Adrenal gland (tissue), 12 donors: ENCODE measurements around the gene PRELID2. TPM values are rescaled to one million over a fixed set of nuclear protein-coding genes. Genes with fewer than 3 reads are reported as not detected.

Experiments used
- DNase-seq, 7 donors: peaks; one replicate each; pipeline ENCODE4 v3.0.0-alpha.2; 2019 to 2020
- H3K27ac ChIP-seq, 5 donors: fragments of 200-600 bp; sonication (generic) in 4 of 5; 1 replicate in 3 of 5; 2 replicates in 2 of 5; pipeline versions ENCODE4 v1.5.1 to v1.8.0; 2016 to 2020; ENCODE audit warnings: mild to moderate bottlenecking in 1 of 5
- H3K27me3 ChIP-seq: fragments of 200-600 bp; 2 replicates; pipeline ENCODE4 v1.8.0; 2021
- H3K36me3 ChIP-seq, 2 donors: fragments of 200-600 bp; replicated peaks in 1 of 2; 1 replicate in 1 of 2; 2 replicates in 1 of 2; pipeline versions ENCODE4 v1.5.1 to v1.8.0; 2018 to 2022
- H3K4me1 ChIP-seq, 2 donors: fragments of 200-600 bp; replicated peaks in 1 of 2; 1 replicate in 1 of 2; 2 replicates in 1 of 2; pipeline versions ENCODE4 v1.5.1 to v1.8.0; 2018 to 2021
- H3K4me3 ChIP-seq, 4 donors: fragments of 200-600 bp; sonication (generic) in 3 of 4; one replicate each; pipeline ENCODE4 v1.5.1; 2016 to 2018
- H3K9me3 ChIP-seq, 3 donors: fragments of 200-600 bp; sonication (generic) in 1 of 3; replicated peaks in 1 of 3; 1 replicate in 2 of 3; 2 replicates in 1 of 3; pipeline versions ENCODE4 v1.5.1 to v1.8.0; 2016 to 2021
- POLR2A ChIP-seq, 2 donors: fragments of 450-650 bp; IDR thresholded peaks; one replicate each; pipeline ENCODE4 v1.6.1; 2017; ENCODE audit warnings: antibody characterized with exemption in 2 of 2, mild to moderate bottlenecking in 2 of 2, moderate library complexity in 1 of 2
- WGBS, 4 donors: extraction: QIAGEN DNeasy Blood & Tissue Kit in 2 of 4; methylation state at CpG; one replicate each; pipeline versions ENCODE4 v1.1.5 to v1.1.7; 2013 to 2017; 5-methylcytosine and 5-hydroxymethylcytosine counted together
- intact Hi-C, 2 donors: fragments of 100-400 bp; cut with DNase I; formaldehyde crosslinking; loops; one replicate each; pipeline versions ENCODE4 v1.14.1 to v1.15.0; 2022 to 2023
- polyA plus RNA-seq, 3 donors: library from polyadenylated mRNA; stranded (reverse); fragments of 200-250 nt in 2 of 3; fragments of 350-450 nt in 1 of 3; fragmentation: Illumina TruSeq in 1 of 3; extraction: RNeasy Lipid Tissue Mini Kit (QIAGEN cat#74804) in 1 of 3; gene quantifications; one replicate each; pipeline ENCODE4 v1.2.3, GENCODE V29; 2013 to 2014
- total RNA-seq, 9 donors: library from RNA; depleted of rRNA in 4 of 9; stranded (reverse); fragments of >200 nt in 4 of 9; fragments of 120-200 nt in 1 of 9; fragmentation: NEBNext Ultra II Directional in 1 of 9; extraction: Animal tissue kit (Norgen Biotek cat#: 25700) in 1 of 9; gene quantifications; one replicate each; pipeline versions ENCODE4 v1.1.0 to v1.2.4, GENCODE V29; 2013 to 2023
- TF ChIP-seq, protein P1 (sequence below), 6 experiments: fragments of 450-650 bp in 4 of 6; fragments of 200-600 bp in 2 of 6; sonication (generic) in 1 of 6; IDR thresholded peaks; 1 replicate in 5 of 6; 2 replicates in 1 of 6; pipeline versions ENCODE4 v1.5.1 to v1.8.0; 2016 to 2021; ENCODE audit warnings: antibody characterized with exemption in 6 of 6, mild to moderate bottlenecking in 2 of 6, moderate library complexity in 1 of 6
- donor health status: healthy with polysubstance abuse.
- donor health status: Bipolar disorder and iron deficiency.
- donor health status: DM: yes; HTN: yes; CAD: no.
- donor health status: DM: no; HTN: no; CAD: no.
- donor health status: DM: no; HTN: no; CAD: no.
- donor health status: DM: yes; HTN: yes; CAD: no.

The PRELID2 gene
- total and polyA plus RNA-seq, 12 donors: 2.5 to 42.2 (median 5.0) TPM

- 85 to 100% (median 89%) methylated on average over 1 of the region's 1 CpG for WGBS, 4 donors
- DNase-seq: no peak
- Histone ChIP-seq H3K36me3 (no peaks in the 10 kb centered on the region), H3K27me3 (no peaks in the 10 kb centered on the region), H3K4me3 (no peak overlapping the region), H3K4me1 (peaks cover 5 to 15% of the 10 kb centered on the region in 2 donors), H3K27ac (no peak overlapping the region), H3K9me3 (no peaks in the 10 kb centered on the region)
- TF ChIP-seq, protein P1, sequence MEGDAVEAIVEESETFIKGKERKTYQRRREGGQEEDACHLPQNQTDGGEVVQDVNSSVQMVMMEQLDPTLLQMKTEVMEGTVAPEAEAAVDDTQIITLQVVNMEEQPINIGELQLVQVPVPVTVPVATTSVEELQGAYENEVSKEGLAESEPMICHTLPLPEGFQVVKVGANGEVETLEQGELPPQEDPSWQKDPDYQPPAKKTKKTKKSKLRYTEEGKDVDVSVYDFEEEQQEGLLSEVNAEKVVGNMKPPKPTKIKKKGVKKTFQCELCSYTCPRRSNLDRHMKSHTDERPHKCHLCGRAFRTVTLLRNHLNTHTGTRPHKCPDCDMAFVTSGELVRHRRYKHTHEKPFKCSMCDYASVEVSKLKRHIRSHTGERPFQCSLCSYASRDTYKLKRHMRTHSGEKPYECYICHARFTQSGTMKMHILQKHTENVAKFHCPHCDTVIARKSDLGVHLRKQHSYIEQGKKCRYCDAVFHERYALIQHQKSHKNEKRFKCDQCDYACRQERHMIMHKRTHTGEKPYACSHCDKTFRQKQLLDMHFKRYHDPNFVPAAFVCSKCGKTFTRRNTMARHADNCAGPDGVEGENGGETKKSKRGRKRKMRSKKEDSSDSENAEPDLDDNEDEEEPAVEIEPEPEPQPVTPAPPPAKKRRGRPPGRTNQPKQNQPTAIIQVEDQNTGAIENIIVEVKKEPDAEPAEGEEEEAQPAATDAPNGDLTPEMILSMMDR (IDR thresholded peaks at IDR 0.05): no peak
- TF ChIP-seq POLR2A (IDR thresholded peaks at IDR 0.05): no peak
- intact Hi-C loops: no loop called here
Measured at GRCh38 chr5:145774442-145774841, 60.7 kb downstream of the PRELID2 start.

GRCh38 chr5:145772466-145772865 is 62.7 kb downstream of the PRELID2 start:
- no peaks in the 10 kb centered on the region for H3K27me3 ChIP-seq
- no peak for DNase-seq
- no peak overlapping the region for H3K4me3 ChIP-seq
- H3K9me3 ChIP-seq: no peaks in the 10 kb centered on the region
- intact Hi-C loops: no loop called here
- no peaks in the 10 kb centered on the region for H3K36me3 ChIP-seq
- H3K4me1 ChIP-seq: peaks cover 5 to 15% of the 10 kb centered on the region in 2 donors
- TF ChIP-seq, protein P1 (IDR thresholded peaks at IDR 0.05): no peak
- no peak for TF ChIP-seq POLR2A (IDR thresholded peaks at IDR 0.05)
- H3K27ac ChIP-seq: no peak overlapping the region

DNA sequence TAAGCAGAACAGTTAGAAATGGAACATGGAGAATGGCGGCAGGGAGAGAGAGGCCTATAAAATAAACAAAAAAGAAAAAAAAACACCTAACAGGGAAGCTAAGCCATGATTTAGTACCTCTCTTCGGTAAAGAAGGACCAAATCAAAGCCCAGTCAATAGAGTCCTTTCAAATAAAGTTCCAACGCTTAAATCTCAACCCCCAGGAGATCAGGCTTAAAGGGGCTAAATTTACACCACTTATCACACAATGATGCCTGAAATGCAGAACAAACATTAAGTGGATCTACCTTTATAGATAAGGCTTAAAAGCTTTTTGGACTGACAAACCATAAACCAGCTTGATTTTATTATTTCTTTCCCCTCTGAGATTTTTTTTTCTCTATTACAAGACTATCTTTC is 66.3 kb downstream of the PRELID2 start:
- no peak for TF ChIP-seq POLR2A (IDR thresholded peaks at IDR 0.05)
- TF ChIP-seq, protein P1 (IDR thresholded peaks at IDR 0.05): no peak
- intact Hi-C loops: no loop called here
- WGBS, 4 donors: 73 to 83% (median 76%) methylated on average over 3 of the region's 3 CpGs

DNA sequence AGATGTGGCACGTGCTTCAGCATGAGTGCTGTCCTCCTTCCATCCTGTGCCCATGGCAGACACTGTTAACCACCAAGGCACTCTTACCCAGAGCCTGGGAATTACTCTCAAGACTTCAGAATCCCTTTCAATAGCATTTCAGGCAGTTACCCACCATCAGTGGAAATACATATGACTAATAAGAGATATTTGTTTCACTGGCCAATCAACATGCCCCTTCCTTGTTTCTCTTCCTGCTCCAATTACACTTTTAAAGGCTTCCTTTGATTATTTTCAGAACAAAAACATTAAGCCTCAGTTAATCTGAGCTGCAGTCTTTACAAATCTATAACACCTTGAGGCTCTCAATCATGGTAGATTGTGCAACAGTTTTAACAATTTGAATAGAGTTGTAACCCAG is 70.8 kb downstream of the PRELID2 start:
- WGBS, 4 donors: 86 to 100% (median 91%) methylated on average over 1 of the region's 1 CpG

More for the DNA sequence above, 66.3 kb downstream of the PRELID2 start:
- Histone ChIP-seq H3K9me3 (no peaks in the 10 kb centered on the region), H3K27me3 (no peaks in the 10 kb centered on the region), H3K36me3 (no peaks in the 10 kb centered on the region), H3K4me1 (no peaks in the 10 kb centered on the region), H3K27ac (no peak overlapping the region), H3K4me3 (no peak overlapping the region)
- DNase-seq: no peak

More for the DNA sequence above, 70.8 kb downstream of the PRELID2 start:
- no peaks in the 10 kb centered on the region for H3K36me3 ChIP-seq
- TF ChIP-seq, protein P1 (IDR thresholded peaks at IDR 0.05): no peak
- no peak for TF ChIP-seq POLR2A (IDR thresholded peaks at IDR 0.05)
- no peaks in the 10 kb centered on the region for H3K9me3 ChIP-seq
- intact Hi-C loops: no loop called here
- H3K27ac ChIP-seq: no peak overlapping the region
- no peaks in the 10 kb centered on the region for H3K27me3 ChIP-seq
- no peak for DNase-seq
- H3K4me1 ChIP-seq: no peaks in the 10 kb centered on the region
- no peak overlapping the region for H3K4me3 ChIP-seq
